Trophoblast cell (in vitro differentiated cells and primary cell): ENCODE data around the gene CCDC158.
A peak's percentile ranks its signal among the peaks of the same experiment; 100 is the strongest.
"Not testable (repeated sequence)": the region's sequence is repeated elsewhere in the genome, so short reads cannot be mapped to it uniquely, and the experiment has no call there.

Source experiments
- DNase-seq, 2 donors: peaks; one replicate each; pipeline ENCODE4 v3.0.0-alpha.2; 2016
- H2AFZ ChIP-seq: 2 replicates; pipeline ENCODE4 v1.6.1; 2013; ENCODE audit warnings: low read length, moderate library complexity, mild to moderate bottlenecking; ENCODE audit not compliant: insufficient read depth, poor library complexity
- H2AK5ac ChIP-seq: 2 replicates; pipeline ENCODE4 v1.6.1; 2013; ENCODE audit warnings: mild to moderate bottlenecking, low read length
- H2BK120ac ChIP-seq: 2 replicates; pipeline ENCODE4 v1.6.1; 2013; ENCODE audit warnings: low read length, mild to moderate bottlenecking, moderate library complexity; ENCODE audit not compliant: insufficient read depth, poor library complexity
- H2BK12ac ChIP-seq: 2 replicates; pipeline ENCODE4 v1.6.1; 2013; ENCODE audit warnings: mild to moderate bottlenecking, low read length, moderate library complexity
- H2BK5ac ChIP-seq: 2 replicates; pipeline ENCODE4 v1.6.1; 2013; ENCODE audit warnings: low read length, low read depth, moderate library complexity, mild to moderate bottlenecking; ENCODE audit not compliant: poor library complexity
- H3K14ac ChIP-seq: 2 replicates; pipeline ENCODE4 v1.6.1; 2013; ENCODE audit warnings: mild to moderate bottlenecking, low read length
- H3K18ac ChIP-seq: 2 replicates; pipeline ENCODE4 v1.6.1; 2013; ENCODE audit warnings: mild to moderate bottlenecking, low read length
- H3K23ac ChIP-seq: 2 replicates; pipeline ENCODE4 v1.6.1; 2013; ENCODE audit warnings: low read length
- H3K27ac ChIP-seq: 2 replicates; pipeline ENCODE4 v1.5.1; 2013; ENCODE audit warnings: low read depth, mild to moderate bottlenecking, inconsistent platforms, low read length, moderate library complexity
- H3K27me3 ChIP-seq: 2 replicates; pipeline ENCODE4 v1.6.1; 2013; ENCODE audit warnings: inconsistent platforms, mild to moderate bottlenecking, low read length, moderate library complexity; ENCODE audit not compliant: insufficient read depth
- H3K36me3 ChIP-seq, 2 experiments: 1 replicate in 1 of 2; 2 replicates in 1 of 2; pipeline ENCODE4 v1.6.1; 2013; ENCODE audit warnings: low read length in 2 of 2, mild to moderate bottlenecking in 2 of 2, moderate library complexity in 1 of 2; ENCODE audit not compliant: insufficient read depth in 2 of 2, control insufficient read depth in 1 of 2
- H3K4ac ChIP-seq: 2 replicates; pipeline ENCODE4 v1.6.1; 2013; ENCODE audit warnings: low read depth, mild to moderate bottlenecking, low read length, moderate library complexity
- H3K4me1 ChIP-seq, 2 experiments: 1 replicate in 1 of 2; 2 replicates in 1 of 2; pipeline ENCODE4 v1.6.1; 2013; ENCODE audit warnings: low read length in 2 of 2, mild to moderate bottlenecking in 2 of 2, moderate library complexity in 1 of 2; ENCODE audit not compliant: insufficient read depth in 2 of 2, control insufficient read depth in 1 of 2
- H3K4me2 ChIP-seq: 2 replicates; pipeline ENCODE4 v1.6.1; 2013; ENCODE audit warnings: inconsistent platforms, mild to moderate bottlenecking, low read length, moderate library complexity
- H3K4me3 ChIP-seq: 2 replicates; pipeline ENCODE4 v1.5.1; 2013; ENCODE audit warnings: mild to moderate bottlenecking, low read depth, low read length, inconsistent platforms
- H3K79me1 ChIP-seq: one replicate; pipeline ENCODE4 v1.6.1; 2013; ENCODE audit warnings: low read length
- H3K79me2 ChIP-seq: 2 replicates; pipeline ENCODE4 v1.6.1; 2013; ENCODE audit warnings: low read length, mild to moderate bottlenecking; ENCODE audit not compliant: control insufficient read depth, insufficient read depth, poor library complexity
- H3K9ac ChIP-seq: 2 replicates; pipeline ENCODE4 v1.6.1; 2013; ENCODE audit warnings: mild to moderate bottlenecking, low read length
- H3K9me3 ChIP-seq: 2 replicates; pipeline ENCODE4 v1.6.1; 2013; ENCODE audit warnings: low read depth, mild to moderate bottlenecking, control low read depth, inconsistent platforms, low read length; ENCODE audit not compliant: insufficient read depth
- H4K12ac ChIP-seq: 2 replicates; pipeline ENCODE4 v1.6.1; 2013; ENCODE audit warnings: low read depth, mild to moderate bottlenecking, low read length, moderate library complexity
- H4K8ac ChIP-seq: 2 replicates; pipeline ENCODE4 v1.6.1; 2013; ENCODE audit warnings: low read depth, mild to moderate bottlenecking, low read length, moderate library complexity
- H4K91ac ChIP-seq: one replicate; pipeline ENCODE4 v1.6.1; 2013; ENCODE audit warnings: low read depth, mild to moderate bottlenecking, low read length, moderate library complexity
- WGBS: extraction: QIAGEN DNeasy Blood & Tissue Kit; methylation state at CpG from one replicate; pipeline ENCODE4 v1.1.7; 2013; ENCODE audit warnings: missing lambda C conversion rate; ENCODE audit not compliant: insufficient read length, insufficient coverage; ENCODE audit errors: extremely low coverage; 5-methylcytosine and 5-hydroxymethylcytosine counted together

Gene CCDC158

DNA sequence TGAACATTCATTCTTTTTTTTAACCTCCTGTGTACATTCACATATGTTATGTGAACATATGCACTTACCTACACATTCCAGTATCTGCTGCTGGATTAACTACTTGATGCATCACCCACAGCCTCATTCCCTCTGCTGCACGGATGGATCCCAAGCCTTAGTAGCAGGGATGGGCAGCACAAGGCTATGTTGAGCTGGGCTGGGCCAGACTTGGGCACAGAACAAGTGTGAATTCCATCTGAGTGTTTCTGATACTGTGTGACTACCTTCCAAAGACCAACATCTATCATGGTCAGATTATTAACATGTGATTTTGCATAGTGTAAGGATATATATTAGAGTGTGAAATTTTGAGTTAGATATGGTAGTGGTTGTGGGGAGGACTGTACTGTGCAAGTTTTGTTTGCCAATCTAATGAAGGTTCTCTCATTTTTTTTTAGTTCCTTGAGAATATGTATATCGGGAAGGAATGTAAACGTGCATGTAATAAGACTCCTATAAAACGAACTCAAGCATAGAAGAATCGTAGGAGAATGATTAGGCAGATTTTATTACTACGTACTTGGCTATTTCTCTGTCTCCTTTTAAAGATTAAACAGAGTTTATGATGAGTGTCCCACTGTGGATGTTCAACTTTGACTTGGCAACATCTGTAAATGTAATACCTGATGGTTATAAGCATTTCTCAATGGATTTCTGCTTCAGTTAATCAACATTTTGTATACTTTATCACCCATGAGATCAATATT lies 137.8 kb downstream of the CCDC158 start:
- WGBS: no CpG with 5 or more reads among the region's 6 CpGs
- no peak overlapping the region for H2BK5ac ChIP-seq

DNA sequence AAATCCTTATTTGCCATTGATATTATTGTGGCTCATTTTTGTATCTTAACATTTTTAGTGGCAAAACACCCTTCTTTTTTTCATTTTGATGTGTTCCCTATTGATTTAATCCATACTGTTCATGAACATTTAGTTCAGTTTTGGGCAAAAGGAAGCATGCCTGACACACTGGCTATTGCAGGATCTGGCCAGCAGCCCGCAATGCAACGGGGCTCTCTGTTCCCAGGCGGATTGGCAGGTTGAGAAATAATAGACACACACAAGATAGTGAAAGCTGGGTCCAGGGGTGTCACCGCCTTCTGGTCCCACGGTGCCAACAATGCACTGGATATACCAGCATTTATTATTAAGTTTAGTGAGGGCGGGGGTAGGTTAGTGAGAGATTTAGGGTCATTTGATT lies 139.3 kb downstream of the CCDC158 start:
- H3K4me2 ChIP-seq, H2AK5ac ChIP-seq, H2BK5ac ChIP-seq, H3K9ac ChIP-seq, H3K36me3 ChIP-seq, H3K27ac ChIP-seq, H3K14ac ChIP-seq, H3K27me3 ChIP-seq, H3K4ac ChIP-seq, H4K91ac ChIP-seq, H4K12ac ChIP-seq, H3K18ac ChIP-seq, H2BK120ac ChIP-seq, H3K79me2 ChIP-seq, DNase-seq, H3K4me3 ChIP-seq, H3K23ac ChIP-seq, H3K9me3 ChIP-seq, H4K8ac ChIP-seq, H2BK12ac ChIP-seq, H3K79me1 ChIP-seq, H2AFZ ChIP-seq: not testable (repeated sequence)
- peaks cover 7 to 13% of the 10 kb centered on the region in 2 experiments for H3K4me1 ChIP-seq
- WGBS: no CpG with 5 or more reads among the region's 6 CpGs

More for the DNA sequence above, 137.8 kb downstream of the CCDC158 start:
- no peak for DNase-seq
- Histone ChIP-seq H4K91ac (no peak overlapping the region), H3K23ac (no peak overlapping the region), H2AK5ac (no peak overlapping the region), H3K4me3 (no peak overlapping the region), H4K8ac (no peak overlapping the region), H3K9me3 (no peaks in the 10 kb centered on the region), H3K79me1 (no peaks in the 10 kb centered on the region), H3K9ac (no peak overlapping the region), H3K79me2 (peaks cover 2% of the 10 kb centered on the region), H3K4me2 (no peak overlapping the region), H3K14ac (no peak overlapping the region), H2BK120ac (no peak overlapping the region), H2AFZ (no peak overlapping the region), H3K27ac (no peak overlapping the region), H4K12ac (no peak overlapping the region), H3K36me3 (no peaks in the 10 kb centered on the region), H2BK12ac (no peak overlapping the region), H3K4ac (no peak overlapping the region), H3K27me3 (no peaks in the 10 kb centered on the region), H3K4me1 (peaks cover 7 to 13% of the 10 kb centered on the region in 2 experiments), H3K18ac (no peak overlapping the region)

GRCh38 chr4:76280488-76281441 lies 140.2 kb downstream of the CCDC158 start:
- H3K9ac ChIP-seq: no peak overlapping the region

DNA sequence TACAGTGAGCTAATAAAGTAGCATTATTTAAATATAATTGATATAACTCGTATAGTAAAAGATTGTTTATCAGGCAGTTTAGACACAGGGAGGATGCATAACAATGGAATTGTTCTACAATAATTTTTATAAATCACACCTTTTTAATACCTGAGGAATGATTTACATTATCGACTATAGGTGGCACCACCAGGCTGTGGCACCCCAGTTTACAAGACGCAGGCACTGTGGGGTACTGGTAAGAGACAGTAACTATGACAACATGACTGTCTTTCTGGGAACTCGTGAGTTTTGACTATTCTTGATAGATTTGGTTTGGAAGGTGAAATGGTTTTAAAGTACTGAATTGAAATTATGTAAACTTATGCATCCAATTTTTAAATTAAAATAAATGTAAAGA lies 141.5 kb downstream of the CCDC158 start:
- Histone ChIP-seq H3K4me3 (no peak overlapping the region), H3K79me1 (no peaks in the 10 kb centered on the region), H2AK5ac (no peak overlapping the region), H3K14ac (no peak overlapping the region), H3K4me2 (no peak overlapping the region), H3K9me3 (no peaks in the 10 kb centered on the region), H2AFZ (no peak overlapping the region), H3K79me2 (peaks cover 2% of the 10 kb centered on the region), H3K18ac (no peak overlapping the region), H3K9ac (no peak overlapping the region), H3K4me1 (peaks cover 7 to 13% of the 10 kb centered on the region in 2 experiments), H2BK5ac (no peak overlapping the region), H2BK120ac (no peak overlapping the region), H4K12ac (no peak overlapping the region), H3K4ac (no peak overlapping the region), H2BK12ac (no peak overlapping the region), H3K23ac (no peak overlapping the region), H3K27me3 (no peaks in the 10 kb centered on the region), H4K8ac (no peak overlapping the region), H3K36me3 (no peaks in the 10 kb centered on the region), H3K27ac (no peak overlapping the region), H4K91ac (no peak overlapping the region)
- no CpG with 5 or more reads among the region's 4 CpGs for WGBS
- no peak for DNase-seq

More at GRCh38 chr4:76280488-76281441, 140.2 kb downstream of the CCDC158 start:
- no peak overlapping the region for H2AFZ ChIP-seq
- peaks cover 7 to 13% of the 10 kb centered on the region in 2 experiments for H3K4me1 ChIP-seq
- no CpG with 5 or more reads among the region's 6 CpGs for WGBS
- H3K79me1 ChIP-seq: no peaks in the 10 kb centered on the region
- no peak overlapping the region for H3K4me3 ChIP-seq
- H3K18ac ChIP-seq: peak overlapping the region; percentile 40
- no peak overlapping the region for H4K8ac ChIP-seq
- no peak overlapping the region for H3K4ac ChIP-seq
- H3K79me2 ChIP-seq: peaks cover 2% of the 10 kb centered on the region
- H4K12ac ChIP-seq: no peak overlapping the region
- H3K4me2 ChIP-seq: no peak overlapping the region
- no peak overlapping the region for H3K23ac ChIP-seq
- no peak overlapping the region for H2AK5ac ChIP-seq
- no peaks in the 10 kb centered on the region for H3K27me3 ChIP-seq
- no peak overlapping the region for H3K14ac ChIP-seq
- no peaks in the 10 kb centered on the region for H3K36me3 ChIP-seq
- H3K9me3 ChIP-seq: no peaks in the 10 kb centered on the region
- DNase-seq: peak in 1 of 2 donors; percentile 72
- H2BK12ac ChIP-seq: peak overlapping the region; percentile 63
- no peak overlapping the region for H2BK120ac ChIP-seq
- no peak overlapping the region for H3K27ac ChIP-seq
- H2BK5ac ChIP-seq: no peak overlapping the region
- no peak overlapping the region for H4K91ac ChIP-seq
